GM18502 (cell line): Measurements from ENCODE around the gene HS2ST1.

Source experiments
- ATAC-seq: cut with Tn5 transposase; IDR thresholded peaks from one replicate; pipeline ENCODE4 v1.9.1; 2021; ENCODE audit warnings: mild to moderate bottlenecking; ENCODE audit not compliant: unreplicated experiment, poor library complexity

HS2ST1 gene

GRCh38 chr1:87103074-87103473 lies 188.6 kb downstream of the HS2ST1 start:
- no peak for ATAC-seq

DNA sequence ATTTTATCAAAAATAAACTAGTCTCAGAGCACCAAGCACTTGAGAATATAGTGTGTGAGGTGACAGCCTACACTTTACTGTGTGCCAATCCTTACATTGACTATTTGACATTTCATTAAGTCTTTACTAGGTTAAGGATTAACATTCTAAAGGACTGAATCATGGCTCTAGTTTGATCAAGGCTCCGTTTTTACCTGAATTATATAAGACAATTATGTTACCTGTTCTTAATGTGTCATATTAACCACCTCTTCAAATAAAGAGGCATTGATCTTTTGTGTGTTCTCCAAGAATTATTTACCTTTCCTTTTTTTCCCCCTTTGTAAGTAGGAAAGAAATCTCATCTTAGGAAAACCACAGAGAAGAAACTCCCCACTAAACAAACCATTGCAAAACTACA lies 189.7 kb downstream of the HS2ST1 start:
- no peak for ATAC-seq

- ATAC-seq, result no peak
Measured at GRCh38 chr1:87104945-87105344, 190.5 kb downstream of the HS2ST1 start.

- no peak for ATAC-seq
Measured at GRCh38 chr1:87106144-87106543, 191.7 kb downstream of the HS2ST1 start.

DNA sequence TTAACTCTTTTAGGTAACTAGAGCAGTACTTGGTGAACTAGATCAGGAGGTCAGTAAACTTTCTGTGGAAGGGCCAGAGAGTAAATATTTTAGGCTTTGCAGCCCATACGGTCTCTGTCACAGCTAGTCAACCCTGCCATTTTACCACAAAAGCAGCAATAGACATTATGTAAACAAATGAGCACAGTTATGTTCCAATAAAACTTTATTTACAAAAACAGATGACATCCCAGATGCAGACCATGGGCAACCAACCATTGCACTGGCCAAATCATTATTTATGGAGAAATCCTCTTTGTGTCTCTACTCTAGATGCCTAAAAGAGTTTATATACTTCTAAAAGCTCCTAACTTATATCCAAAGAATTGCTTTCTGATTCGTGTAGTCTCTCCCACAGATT lies 192.4 kb downstream of the HS2ST1 start:
- ATAC-seq, result no peak

- ATAC-seq, result no peak
Measured at GRCh38 chr1:87108228-87108627, 193.8 kb downstream of the HS2ST1 start.

DNA sequence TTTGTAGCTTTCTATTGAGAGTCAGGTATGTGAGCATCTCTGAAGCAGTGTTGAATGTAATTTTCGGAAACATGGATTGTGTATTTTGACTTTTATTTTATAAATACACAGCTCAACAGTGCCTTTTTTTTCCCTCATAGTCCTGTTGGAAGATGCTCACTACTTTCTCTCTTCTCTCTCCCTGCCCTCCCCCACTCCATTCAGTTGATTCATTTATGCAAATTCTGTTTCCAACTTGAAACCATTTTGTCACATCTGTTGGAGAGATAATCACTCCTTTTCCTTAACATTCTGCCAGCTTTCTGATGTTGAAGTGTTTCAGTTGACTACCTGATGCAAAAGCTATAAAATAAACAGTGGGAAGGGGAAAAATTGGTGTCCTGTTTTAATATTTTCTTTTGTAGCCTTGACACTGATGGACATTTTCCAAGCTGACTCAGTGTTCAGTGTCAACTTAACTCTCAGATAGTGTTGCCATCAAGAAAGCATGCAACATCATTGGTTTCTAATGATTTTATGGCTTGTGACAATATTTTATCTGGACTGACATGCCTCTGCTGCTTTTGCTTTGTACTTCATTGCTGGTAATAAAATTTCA lies 194.5 kb downstream of the HS2ST1 start:
- no peak for ATAC-seq

DNA sequence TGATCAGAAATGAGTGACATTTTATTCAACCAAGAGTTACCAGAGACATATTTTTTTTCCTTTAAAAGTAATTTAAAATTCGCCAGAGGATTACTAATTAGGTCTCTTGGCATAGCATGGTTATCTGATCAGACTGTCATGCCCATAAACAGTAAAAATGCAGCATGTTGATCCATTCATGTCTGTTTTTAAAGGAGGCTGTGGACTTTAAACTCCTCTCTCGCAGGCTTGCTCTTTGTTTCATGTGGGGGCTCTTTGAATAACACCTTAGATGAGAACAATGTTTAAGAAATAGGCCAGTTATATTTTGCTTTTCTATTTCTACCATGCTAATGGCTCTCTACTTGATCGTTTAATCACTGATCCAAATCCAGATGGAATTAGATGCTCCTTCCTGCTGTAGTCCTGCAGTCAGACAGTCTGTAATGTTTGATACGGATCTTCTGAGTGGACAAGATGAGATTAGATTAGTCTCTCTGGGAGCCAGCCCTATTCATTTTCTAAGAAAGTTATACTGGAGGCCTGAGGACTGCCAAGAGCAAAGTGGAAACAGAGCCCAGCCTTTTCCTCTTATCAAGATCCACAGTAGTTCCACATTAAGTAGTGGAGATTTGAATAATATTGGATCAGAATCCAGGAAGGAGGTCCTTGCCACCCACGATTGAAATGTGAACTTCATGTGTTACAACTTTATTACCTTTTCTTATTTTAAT lies 197.4 kb downstream of the HS2ST1 start:
- ATAC-seq, result no peak

DNA sequence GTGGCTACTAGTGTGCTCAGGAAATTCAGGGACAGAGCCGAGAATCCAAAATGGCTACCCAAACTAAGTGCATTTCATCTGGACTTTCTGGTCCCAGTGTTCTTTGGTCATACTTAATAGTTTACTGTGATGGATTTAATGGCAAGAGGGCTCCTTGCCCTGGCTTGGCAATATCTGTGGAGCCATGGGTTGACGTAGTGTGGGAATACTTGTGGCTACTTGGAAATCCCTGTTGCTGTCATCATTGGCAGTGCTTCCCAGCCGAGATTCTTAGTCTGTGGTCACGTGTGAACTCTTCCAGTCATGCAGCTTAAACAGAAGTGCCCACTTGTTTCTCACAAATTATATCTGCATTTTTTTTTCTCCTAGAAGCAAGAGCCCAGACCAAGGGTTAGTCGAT lies 198.9 kb downstream of the HS2ST1 start:
- no peak for ATAC-seq

DNA sequence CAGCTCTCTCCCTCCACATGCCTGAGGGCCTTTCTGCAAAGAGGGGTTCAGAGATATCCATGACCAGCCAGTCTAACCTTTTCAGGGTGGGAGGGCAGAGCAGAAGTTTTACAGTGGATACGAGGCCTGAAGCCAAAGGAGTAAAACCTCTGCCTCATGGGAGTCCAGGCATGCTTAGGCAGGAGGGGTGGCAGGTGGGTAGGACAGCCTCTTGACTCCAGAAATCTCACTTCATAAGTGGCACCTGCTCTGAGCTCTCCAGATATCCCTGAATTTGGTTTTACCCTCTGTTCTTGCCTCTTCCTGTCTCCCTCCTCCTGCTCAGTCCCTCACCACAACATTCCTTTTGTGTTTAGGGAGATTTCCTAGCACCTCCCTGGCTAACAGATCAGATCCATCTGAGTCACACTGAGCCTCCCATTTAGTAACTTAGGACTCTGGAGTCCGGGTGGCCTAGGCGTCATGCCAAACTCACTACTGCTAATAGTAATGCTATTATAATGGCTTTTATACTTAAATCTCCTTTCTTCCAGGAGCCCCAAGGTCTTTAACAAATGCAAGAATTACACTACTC lies 201.0 kb downstream of the HS2ST1 start:
- ATAC-seq, result no peak

DNA sequence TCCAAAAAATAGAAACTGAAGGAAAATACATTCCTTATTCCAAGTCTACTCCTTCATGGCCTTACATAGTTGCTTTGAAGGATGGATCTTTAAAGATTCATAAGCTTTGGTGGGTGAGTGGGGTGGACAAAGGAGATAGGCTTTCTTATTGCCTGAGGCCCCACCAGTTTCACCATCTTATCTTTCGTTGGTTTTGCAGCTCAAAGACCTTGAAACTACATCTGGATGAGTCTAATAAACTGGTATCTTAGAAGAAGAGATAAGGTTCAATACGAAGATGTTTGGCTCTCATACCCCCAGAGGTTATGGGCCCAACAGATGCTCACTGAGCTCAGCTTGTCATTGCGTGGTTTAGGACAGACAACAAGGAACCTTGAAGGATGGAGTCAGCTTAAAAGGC lies 201.5 kb downstream of the HS2ST1 start:
- ATAC-seq, result no peak

DNA sequence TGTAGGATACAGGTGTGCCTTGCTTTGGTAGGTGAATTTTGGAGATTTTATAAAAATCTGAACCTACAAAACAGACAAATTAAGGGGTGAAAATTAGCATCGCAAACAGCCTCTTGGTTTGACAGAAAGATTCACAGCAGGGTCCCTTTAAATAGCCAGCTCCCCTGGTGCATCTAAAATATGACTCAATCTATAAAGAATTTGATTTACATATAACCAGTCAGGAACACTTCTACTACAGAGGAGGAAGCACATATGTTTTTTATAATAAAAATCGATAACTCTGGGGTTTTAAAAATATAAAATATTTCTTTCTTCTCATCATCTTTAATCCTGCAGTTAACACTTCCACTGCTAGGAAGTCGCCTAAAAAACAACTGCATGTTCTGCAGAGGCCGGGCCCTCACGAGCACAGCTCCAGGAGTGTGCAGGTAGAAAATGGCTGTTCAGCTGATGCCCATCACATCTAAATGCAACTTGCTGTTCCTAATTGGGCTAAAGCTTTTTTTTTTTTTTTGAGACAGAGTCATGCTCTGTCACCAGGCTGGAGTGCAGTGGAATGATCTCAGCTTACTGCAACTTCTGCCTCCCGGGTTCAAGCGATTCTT lies 203.4 kb downstream of the HS2ST1 start:
- no peak for ATAC-seq

DNA sequence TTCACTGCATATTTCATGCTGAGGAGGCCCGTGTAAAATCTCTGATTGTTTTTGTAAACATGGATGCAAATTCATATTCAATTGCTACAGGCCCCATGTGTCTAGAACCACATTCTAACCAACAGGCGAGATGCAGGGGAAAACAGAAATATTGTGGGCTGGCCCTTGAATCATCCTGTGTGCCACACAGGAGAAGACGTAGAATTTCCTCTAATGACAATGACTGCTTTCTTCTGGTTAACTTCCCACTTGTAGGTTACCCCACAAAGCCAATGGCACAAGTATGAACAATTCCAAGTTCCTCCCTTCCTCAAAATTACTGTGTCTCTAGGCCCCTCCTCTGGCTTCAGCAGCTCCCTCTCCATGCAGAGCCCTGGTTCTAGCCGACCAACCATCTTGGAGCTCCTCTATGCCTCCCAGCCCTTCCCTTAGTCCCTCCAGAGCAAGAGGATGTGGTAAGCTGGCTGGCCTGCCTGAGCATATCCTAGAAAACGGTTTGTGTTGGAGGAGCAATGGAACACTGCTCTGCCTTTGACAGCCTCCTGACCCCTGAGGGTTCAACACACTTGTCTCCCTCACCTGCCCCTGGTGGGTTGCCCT lies 205.2 kb downstream of the HS2ST1 start:
- ATAC-seq, result no peak

- no peak for ATAC-seq
Measured at GRCh38 chr1:87120779-87121178, 206.3 kb downstream of the HS2ST1 start.

DNA sequence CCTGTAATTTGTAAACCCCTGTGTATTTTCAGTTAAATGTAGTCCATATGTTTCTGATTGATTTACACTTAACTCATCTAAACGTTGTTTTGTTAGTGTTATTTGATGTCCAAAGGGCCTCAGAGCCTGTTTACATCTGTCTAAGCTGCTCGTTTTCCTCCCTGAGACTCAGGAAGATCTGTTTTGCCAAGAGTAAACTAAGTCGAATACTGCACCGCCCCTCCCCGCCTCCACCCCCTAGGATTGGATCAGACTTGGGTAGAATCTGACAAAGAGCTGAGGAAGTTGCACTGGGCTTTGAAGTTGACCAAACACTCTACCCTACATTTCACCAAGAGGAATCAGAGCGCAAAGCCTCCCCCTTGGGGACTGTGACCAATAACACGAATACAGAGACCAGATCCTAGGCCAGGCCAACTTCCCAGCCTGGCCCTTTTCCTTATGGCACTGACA lies 207.3 kb downstream of the HS2ST1 start:
- no peak for ATAC-seq

- no peak for ATAC-seq
Measured at GRCh38 chr1:87122243-87122642, 207.8 kb downstream of the HS2ST1 start.

DNA sequence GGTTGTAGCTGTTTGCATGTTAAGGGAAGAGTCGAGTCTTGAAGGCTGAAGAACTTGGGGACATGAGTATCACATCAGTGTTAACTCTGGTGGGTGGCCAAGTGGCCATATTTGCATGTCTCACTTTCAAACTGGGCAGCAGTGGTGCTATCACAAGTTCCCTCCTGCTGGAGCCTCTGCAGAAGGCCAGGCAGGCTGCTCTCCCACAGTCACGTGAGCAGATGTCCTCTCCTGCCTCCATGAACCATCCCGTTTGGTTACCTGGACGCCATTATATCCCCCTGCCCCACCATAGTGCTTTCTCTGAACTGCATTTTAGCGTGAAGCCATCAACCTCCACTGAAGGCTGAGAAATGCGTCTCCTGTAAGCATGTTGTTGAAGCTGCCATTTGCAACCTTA lies 209.2 kb downstream of the HS2ST1 start:
- no peak for ATAC-seq

GRCh38 chr1:87126886-87127505 lies 212.6 kb downstream of the HS2ST1 start:
- ATAC-seq, result no peak

DNA sequence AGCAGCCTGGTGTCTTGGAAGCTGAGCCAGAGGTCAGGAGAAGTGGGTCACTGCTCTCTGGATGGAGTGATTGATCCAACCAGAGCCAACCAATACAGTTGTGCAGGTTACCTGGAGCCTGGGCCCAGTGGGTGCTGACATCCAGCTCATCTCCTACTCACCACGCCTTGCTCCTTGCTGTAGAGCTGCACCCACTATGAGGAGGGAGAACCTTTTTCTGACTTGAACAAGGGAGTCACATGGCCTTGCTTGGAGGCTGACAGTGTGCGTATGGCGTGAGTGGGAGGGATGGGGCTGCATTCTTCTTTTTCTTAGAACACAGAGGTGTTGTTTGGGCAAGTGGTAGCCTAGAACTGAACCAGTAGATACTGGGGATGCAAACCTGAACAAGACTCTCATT lies 213.1 kb downstream of the HS2ST1 start:
- ATAC-seq, result no peak

DNA sequence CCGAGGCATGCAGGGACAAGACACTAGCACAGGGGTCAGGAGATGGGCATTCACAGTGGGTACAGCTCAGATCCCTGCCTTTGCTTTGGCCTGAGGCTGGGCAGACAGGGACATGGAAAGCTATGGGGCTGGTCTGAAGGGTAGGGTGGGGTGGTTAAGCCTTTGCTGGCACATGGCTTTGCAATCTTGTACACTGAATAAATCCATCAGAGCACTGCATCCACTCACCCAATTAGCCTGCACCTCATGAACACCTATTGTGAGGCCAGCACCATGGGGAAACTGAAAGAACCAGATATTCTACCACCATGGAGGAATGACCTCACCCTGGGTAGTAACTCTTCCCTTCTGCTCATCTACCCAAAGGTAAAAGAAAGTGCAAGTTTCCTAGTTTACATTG lies 214.6 kb downstream of the HS2ST1 start:
- no peak for ATAC-seq

- no peak for ATAC-seq
Measured at GRCh38 chr1:87129606-87130005, 215.2 kb downstream of the HS2ST1 start.
